Hepatocyte (in vitro differentiated cells): Measurements from ENCODE around the gene CCDC74B.
"Not testable (repeated sequence)": the region's sequence is repeated elsewhere in the genome, so short reads cannot be mapped to it uniquely, and the experiment has no call there.

Experiments used
- EZH2 ChIP-seq: fragments of 200-600 bp; sonication (generic); IDR thresholded peaks from 2 replicates; pipeline ENCODE4 v1.6.1; 2016; ENCODE audit warnings: antibody characterized with exemption, mild to moderate bottlenecking, borderline replicate concordance
- TF ChIP-seq, protein P1 (sequence below): fragments of 200-600 bp; sonication (generic); IDR thresholded peaks from 2 replicates; pipeline ENCODE4 v1.5.1; 2016; ENCODE audit warnings: antibody characterized with exemption, mild to moderate bottlenecking; ENCODE audit not compliant: poor library complexity

DNA sequence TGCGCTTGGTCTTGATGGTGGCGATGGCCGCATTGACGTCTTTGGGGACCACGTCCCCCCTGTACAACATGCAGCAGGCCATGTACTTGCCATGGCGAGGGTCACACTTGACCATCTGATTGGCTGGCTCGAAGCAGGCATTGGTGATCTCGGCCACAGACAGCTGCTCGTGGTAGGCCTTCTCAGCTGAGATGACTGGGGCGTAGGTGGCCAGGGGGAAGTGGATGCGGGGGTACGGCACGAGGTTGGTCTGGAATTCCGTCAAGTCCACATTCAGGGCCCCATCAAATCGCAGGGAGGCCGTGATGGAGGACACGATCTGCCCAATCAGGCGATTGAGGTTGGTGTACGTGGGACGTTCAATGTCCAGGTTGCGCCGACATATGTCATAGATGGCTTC, 48.9 kb upstream of the CCDC74B start:
- TF ChIP-seq, protein P1, sequence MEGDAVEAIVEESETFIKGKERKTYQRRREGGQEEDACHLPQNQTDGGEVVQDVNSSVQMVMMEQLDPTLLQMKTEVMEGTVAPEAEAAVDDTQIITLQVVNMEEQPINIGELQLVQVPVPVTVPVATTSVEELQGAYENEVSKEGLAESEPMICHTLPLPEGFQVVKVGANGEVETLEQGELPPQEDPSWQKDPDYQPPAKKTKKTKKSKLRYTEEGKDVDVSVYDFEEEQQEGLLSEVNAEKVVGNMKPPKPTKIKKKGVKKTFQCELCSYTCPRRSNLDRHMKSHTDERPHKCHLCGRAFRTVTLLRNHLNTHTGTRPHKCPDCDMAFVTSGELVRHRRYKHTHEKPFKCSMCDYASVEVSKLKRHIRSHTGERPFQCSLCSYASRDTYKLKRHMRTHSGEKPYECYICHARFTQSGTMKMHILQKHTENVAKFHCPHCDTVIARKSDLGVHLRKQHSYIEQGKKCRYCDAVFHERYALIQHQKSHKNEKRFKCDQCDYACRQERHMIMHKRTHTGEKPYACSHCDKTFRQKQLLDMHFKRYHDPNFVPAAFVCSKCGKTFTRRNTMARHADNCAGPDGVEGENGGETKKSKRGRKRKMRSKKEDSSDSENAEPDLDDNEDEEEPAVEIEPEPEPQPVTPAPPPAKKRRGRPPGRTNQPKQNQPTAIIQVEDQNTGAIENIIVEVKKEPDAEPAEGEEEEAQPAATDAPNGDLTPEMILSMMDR, result not testable (repeated sequence)
- not testable (repeated sequence) for TF ChIP-seq EZH2
